Liver (tissue), 9 donors: ENCODE results near the gene MYO16. TPM values are rescaled to one million over a fixed set of nuclear protein-coding genes. Genes with fewer than 3 reads are reported as not detected.

ENCODE experiments used
- DNase-seq: peaks from one replicate; pipeline ENCODE4 v3.0.0-alpha.2; 2017; ENCODE audit warnings: low spot score
- H3K27ac ChIP-seq, 2 donors: one replicate each; pipeline ENCODE4 v1.7.0; 2013; ENCODE audit warnings: inconsistent platforms in 2 of 2, low read length in 2 of 2, control low read depth in 1 of 2, low read depth in 1 of 2, mild to moderate bottlenecking in 1 of 2
- H3K27me3 ChIP-seq, 4 donors: one replicate each; pipeline versions ENCODE4 v1.6.1 to v1.7.0; 2013; ENCODE audit warnings: low read length in 3 of 4, inconsistent platforms in 1 of 4, mild to moderate bottlenecking in 1 of 4, moderate library complexity in 1 of 4; ENCODE audit not compliant: control insufficient read depth in 4 of 4, insufficient read depth in 4 of 4
- H3K36me3 ChIP-seq, 4 donors: one replicate each; pipeline versions ENCODE4 v1.6.1 to v1.7.0; 2013; ENCODE audit warnings: low read length in 3 of 4, mild to moderate bottlenecking in 3 of 4, low read depth in 1 of 4, moderate library complexity in 1 of 4; ENCODE audit not compliant: control insufficient read depth in 4 of 4, insufficient read depth in 3 of 4
- H3K4me1 ChIP-seq, 4 donors: one replicate each; pipeline versions ENCODE4 v1.6.1 to v1.7.0; 2013; ENCODE audit warnings: low read length in 3 of 4, mild to moderate bottlenecking in 3 of 4, moderate library complexity in 1 of 4; ENCODE audit not compliant: control insufficient read depth in 4 of 4, insufficient read depth in 4 of 4
- H3K4me3 ChIP-seq, 3 donors: one replicate each; pipeline versions ENCODE4 v1.6.1 to v1.7.0; 2013; ENCODE audit warnings: low read length in 3 of 3, control low read depth in 1 of 3, low read depth in 1 of 3, mild to moderate bottlenecking in 1 of 3
- H3K9ac ChIP-seq, 2 donors: one replicate each; pipeline ENCODE4 v1.7.0; 2013; ENCODE audit warnings: low read length in 2 of 2, mild to moderate bottlenecking in 2 of 2, moderate library complexity in 2 of 2, control low read depth in 1 of 2, low read depth in 1 of 2
- H3K9me3 ChIP-seq, 4 donors: one replicate each; pipeline versions ENCODE4 v1.6.1 to v1.7.0; 2013; ENCODE audit warnings: low read length in 3 of 4; ENCODE audit not compliant: control insufficient read depth in 4 of 4
- EGR1 ChIP-seq, 2 donors: IDR thresholded peaks; 2 replicates each; pipeline ENCODE4 v1.6.1; 2016 to 2018; ENCODE audit warnings: antibody characterized with exemption in 2 of 2, low read depth in 2 of 2
- FOXA1 ChIP-seq: IDR thresholded peaks from 2 replicates; pipeline ENCODE4 v1.6.1; 2016; ENCODE audit warnings: antibody characterized with exemption
- FOXA2 ChIP-seq: IDR thresholded peaks from 2 replicates; pipeline ENCODE4 v1.6.1; 2016; ENCODE audit warnings: antibody characterized with exemption
- HNF4A ChIP-seq, 2 donors: conservative IDR thresholded peaks; 2 replicates each; pipeline ENCODE4 v1.6.1; 2016; ENCODE audit warnings: antibody characterized with exemption in 2 of 2, mild to moderate bottlenecking in 2 of 2
- HNF4G ChIP-seq: IDR thresholded peaks from 2 replicates; pipeline ENCODE4 v1.6.1; 2016; ENCODE audit warnings: antibody characterized with exemption
- NR2F2 ChIP-seq: IDR thresholded peaks from 2 replicates; pipeline ENCODE4 v1.6.1; 2016; ENCODE audit warnings: antibody characterized with exemption
- SP1 ChIP-seq: IDR thresholded peaks from 2 replicates; pipeline ENCODE4 v1.6.1; 2018; ENCODE audit warnings: antibody characterized with exemption, mild to moderate bottlenecking
- TAF1 ChIP-seq: conservative IDR thresholded peaks from 2 replicates; pipeline ENCODE4 v1.6.1; 2016; ENCODE audit warnings: antibody characterized with exemption, mild to moderate bottlenecking
- whole genome bisulfite sequencing: extraction: QIAGEN DNeasy Blood & Tissue Kit; methylation state at CpG from one replicate; pipeline ENCODE4 v1.1.7; 2013; 5-methylcytosine and 5-hydroxymethylcytosine counted together
- polyA plus RNA-seq, 2 donors: library from polyadenylated mRNA; stranded (reverse) in 1 of 2; unstranded in 1 of 2; fragments of 200-250 nt in 1 of 2; fragments of >200 nt in 1 of 2; fragmentation: Nextera tagmentation in 1 of 2; extraction: Ambion mirVana in 1 of 2; gene quantifications; one replicate each; pipeline versions ENCODE4 v1.2.1 to v1.2.3, GENCODE V29; 2013 to 2015
- total RNA-seq, 2 donors: library from RNA; depleted of rRNA; stranded (reverse); fragments of >200 nt; gene quantifications; one replicate each; pipeline ENCODE4 v1.2.3, GENCODE V29; 2014
- TF ChIP-seq, protein P1 (sequence below): IDR thresholded peaks from 2 replicates; pipeline ENCODE4 v1.6.1; 2016; ENCODE audit warnings: antibody characterized with exemption
- TF ChIP-seq, protein P2 (sequence below): IDR thresholded peaks from 2 replicates; pipeline ENCODE4 v1.6.1; 2016; ENCODE audit warnings: antibody characterized with exemption, mild to moderate bottlenecking
- TF ChIP-seq, protein P3 (sequence below): IDR thresholded peaks from 2 replicates; pipeline ENCODE4 v1.6.1; 2016; ENCODE audit warnings: antibody characterized with exemption
- TF ChIP-seq, protein P4 (sequence below): fragments of 150-350 bp; IDR thresholded peaks from 2 replicates; pipeline ENCODE4 v1.5.1; 2017; ENCODE audit warnings: improper control_type of control experiment, low read depth, low read length; ENCODE audit not compliant: missing input control
- donor health status: healthy.
- donor health status: healthy.
- donor health status: healthy.
- donor health status: healthy.
- donor health status: healthy.

Gene MYO16
- total and polyA plus RNA-seq, 4 donors, result 0.37 to 1.1 (median 0.68) TPM

DNA sequence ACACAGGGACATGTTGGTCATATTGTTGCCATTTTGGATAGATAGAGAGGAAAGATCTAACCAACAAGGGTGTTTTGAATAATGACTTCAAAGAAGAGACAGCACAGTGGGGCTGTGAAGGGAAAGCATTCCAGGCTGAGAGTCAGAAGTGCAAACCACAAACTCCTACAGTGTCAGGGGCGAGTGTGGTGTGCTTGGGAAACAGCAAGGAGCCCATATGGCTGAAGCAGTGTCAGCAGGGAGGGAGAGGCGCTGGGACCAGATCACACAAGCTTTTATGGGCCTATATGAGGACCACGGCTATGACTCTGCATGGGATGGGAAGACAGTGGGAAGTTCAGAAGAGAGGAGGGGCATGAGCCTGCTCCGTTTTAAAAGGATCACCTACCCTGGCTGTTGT is 166.4 kb downstream of the MYO16 start:
- peaks cover 0 to 3% (median 0%) of the 10 kb centered on the region in 4 donors for H3K27me3 ChIP-seq
- H3K27ac ChIP-seq, result no peak overlapping the region
- H3K36me3 ChIP-seq, result no peaks in the 10 kb centered on the region
- no peak overlapping the region for H3K4me3 ChIP-seq
- no peak for TF ChIP-seq SP1
- no peak for TF ChIP-seq FOXA2
- no peak for TF ChIP-seq NR2F2
- TF ChIP-seq TAF1, result no peak
- TF ChIP-seq, protein P1, sequence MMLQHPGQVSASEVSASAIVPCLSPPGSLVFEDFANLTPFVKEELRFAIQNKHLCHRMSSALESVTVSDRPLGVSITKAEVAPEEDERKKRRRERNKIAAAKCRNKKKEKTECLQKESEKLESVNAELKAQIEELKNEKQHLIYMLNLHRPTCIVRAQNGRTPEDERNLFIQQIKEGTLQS, result no peak
- TF ChIP-seq FOXA1, result no peak
- no peak for TF ChIP-seq EGR1 (IDR thresholded peaks at IDR 0.05; ENCODE audit: low read depth in 2 of 2)
- no peak for TF ChIP-seq HNF4A (conservative IDR thresholded peaks at IDR 0.05)
- no peak for TF ChIP-seq HNF4G
- H3K9ac ChIP-seq, result no peak overlapping the region
- H3K9me3 ChIP-seq, result no peaks in the 10 kb centered on the region
- H3K4me1 ChIP-seq, result no peaks in the 10 kb centered on the region
- no peak for DNase-seq
- 50% methylated on average over 4 of the region's 4 CpGs for WGBS

DNA sequence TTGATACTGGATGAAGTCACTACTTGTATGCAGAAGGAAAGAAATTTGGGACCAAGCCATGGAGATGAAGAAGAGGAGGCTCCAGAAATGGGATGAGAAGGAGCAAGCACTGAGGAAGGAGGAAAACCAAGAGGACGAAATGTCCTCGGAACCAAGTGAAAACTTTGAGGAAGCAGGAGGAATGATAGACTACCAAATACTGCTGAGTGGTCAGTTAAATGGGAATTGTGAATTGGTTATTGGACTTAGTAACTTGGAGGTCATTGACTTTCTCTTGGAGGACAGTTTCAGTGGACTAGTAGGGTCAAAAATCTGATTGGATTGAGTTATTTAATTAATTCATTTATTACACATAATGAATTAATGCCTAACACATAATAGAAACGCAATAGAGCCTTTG is 167.9 kb downstream of the MYO16 start:
- WGBS, result 71% methylated on average over 3 of the region's 3 CpGs
- DNase-seq, result no peak
- H3K9ac ChIP-seq, result no peak overlapping the region

More for the DNA sequence above, 167.9 kb downstream of the MYO16 start:
- Histone ChIP-seq H3K27me3 (peaks cover 0 to 3% (median 0%) of the 10 kb centered on the region in 4 donors), H3K4me1 (no peaks in the 10 kb centered on the region), H3K9me3 (no peaks in the 10 kb centered on the region), H3K36me3 (no peaks in the 10 kb centered on the region), H3K27ac (no peak overlapping the region), H3K4me3 (no peak overlapping the region)
- TF ChIP-seq, protein P2, sequence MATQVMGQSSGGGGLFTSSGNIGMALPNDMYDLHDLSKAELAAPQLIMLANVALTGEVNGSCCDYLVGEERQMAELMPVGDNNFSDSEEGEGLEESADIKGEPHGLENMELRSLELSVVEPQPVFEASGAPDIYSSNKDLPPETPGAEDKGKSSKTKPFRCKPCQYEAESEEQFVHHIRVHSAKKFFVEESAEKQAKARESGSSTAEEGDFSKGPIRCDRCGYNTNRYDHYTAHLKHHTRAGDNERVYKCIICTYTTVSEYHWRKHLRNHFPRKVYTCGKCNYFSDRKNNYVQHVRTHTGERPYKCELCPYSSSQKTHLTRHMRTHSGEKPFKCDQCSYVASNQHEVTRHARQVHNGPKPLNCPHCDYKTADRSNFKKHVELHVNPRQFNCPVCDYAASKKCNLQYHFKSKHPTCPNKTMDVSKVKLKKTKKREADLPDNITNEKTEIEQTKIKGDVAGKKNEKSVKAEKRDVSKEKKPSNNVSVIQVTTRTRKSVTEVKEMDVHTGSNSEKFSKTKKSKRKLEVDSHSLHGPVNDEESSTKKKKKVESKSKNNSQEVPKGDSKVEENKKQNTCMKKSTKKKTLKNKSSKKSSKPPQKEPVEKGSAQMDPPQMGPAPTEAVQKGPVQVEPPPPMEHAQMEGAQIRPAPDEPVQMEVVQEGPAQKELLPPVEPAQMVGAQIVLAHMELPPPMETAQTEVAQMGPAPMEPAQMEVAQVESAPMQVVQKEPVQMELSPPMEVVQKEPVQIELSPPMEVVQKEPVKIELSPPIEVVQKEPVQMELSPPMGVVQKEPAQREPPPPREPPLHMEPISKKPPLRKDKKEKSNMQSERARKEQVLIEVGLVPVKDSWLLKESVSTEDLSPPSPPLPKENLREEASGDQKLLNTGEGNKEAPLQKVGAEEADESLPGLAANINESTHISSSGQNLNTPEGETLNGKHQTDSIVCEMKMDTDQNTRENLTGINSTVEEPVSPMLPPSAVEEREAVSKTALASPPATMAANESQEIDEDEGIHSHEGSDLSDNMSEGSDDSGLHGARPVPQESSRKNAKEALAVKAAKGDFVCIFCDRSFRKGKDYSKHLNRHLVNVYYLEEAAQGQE, result no peak
- TF ChIP-seq, protein P3, sequence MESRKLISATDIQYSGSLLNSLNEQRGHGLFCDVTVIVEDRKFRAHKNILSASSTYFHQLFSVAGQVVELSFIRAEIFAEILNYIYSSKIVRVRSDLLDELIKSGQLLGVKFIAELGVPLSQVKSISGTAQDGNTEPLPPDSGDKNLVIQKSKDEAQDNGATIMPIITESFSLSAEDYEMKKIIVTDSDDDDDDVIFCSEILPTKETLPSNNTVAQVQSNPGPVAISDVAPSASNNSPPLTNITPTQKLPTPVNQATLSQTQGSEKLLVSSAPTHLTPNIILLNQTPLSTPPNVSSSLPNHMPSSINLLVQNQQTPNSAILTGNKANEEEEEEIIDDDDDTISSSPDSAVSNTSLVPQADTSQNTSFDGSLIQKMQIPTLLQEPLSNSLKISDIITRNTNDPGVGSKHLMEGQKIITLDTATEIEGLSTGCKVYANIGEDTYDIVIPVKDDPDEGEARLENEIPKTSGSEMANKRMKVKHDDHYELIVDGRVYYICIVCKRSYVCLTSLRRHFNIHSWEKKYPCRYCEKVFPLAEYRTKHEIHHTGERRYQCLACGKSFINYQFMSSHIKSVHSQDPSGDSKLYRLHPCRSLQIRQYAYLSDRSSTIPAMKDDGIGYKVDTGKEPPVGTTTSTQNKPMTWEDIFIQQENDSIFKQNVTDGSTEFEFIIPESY, result no peak
- TF ChIP-seq SP1 (no peak), TAF1 (no peak), NR2F2 (no peak), EGR1 (IDR thresholded peaks at IDR 0.05; ENCODE audit: low read depth in 2 of 2) (no peak), FOXA1 (no peak), FOXA2 (no peak), HNF4A (conservative IDR thresholded peaks at IDR 0.05) (no peak)
- TF ChIP-seq, protein P4, sequence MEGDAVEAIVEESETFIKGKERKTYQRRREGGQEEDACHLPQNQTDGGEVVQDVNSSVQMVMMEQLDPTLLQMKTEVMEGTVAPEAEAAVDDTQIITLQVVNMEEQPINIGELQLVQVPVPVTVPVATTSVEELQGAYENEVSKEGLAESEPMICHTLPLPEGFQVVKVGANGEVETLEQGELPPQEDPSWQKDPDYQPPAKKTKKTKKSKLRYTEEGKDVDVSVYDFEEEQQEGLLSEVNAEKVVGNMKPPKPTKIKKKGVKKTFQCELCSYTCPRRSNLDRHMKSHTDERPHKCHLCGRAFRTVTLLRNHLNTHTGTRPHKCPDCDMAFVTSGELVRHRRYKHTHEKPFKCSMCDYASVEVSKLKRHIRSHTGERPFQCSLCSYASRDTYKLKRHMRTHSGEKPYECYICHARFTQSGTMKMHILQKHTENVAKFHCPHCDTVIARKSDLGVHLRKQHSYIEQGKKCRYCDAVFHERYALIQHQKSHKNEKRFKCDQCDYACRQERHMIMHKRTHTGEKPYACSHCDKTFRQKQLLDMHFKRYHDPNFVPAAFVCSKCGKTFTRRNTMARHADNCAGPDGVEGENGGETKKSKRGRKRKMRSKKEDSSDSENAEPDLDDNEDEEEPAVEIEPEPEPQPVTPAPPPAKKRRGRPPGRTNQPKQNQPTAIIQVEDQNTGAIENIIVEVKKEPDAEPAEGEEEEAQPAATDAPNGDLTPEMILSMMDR, result no peak
